ENCODE measurements around the gene RNF175.

DNA sequence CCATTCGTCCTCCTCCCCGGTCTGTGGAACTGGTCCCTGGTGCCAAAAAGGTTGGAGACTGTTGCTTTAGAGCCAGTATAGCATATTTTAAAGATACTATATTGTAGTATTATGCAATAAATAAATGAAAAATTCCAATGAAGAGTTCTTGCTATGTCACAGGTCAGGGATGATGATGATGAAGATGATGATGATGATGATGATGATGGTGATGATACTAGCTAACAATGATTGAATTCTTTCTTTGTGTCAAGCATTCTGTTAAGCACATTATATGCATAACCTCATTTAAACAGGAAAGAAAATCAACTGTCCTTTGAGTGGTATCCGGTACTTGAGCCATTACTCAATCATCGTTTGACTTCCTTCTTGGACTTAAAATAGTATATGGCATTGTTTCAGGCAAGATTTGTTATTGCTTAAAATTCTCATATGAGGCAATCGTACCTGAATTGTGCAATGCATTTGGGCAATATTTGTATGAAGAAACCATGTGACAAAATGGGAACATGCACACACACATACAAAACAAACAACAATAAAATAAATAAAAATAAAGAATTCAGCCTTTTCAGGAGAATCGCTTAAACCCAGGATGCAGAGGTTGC is 98.5 kb downstream of the RNF175 start:
- TF ChIP-seq EZH2 (IDR thresholded peaks at IDR 0.05): no peak
- TF ChIP-seq POLR2AphosphoS5 (IDR thresholded peaks at IDR 0.05; ENCODE audit: borderline replicate concordance, low read depth, low read length): no peak

Measured in SK-N-MC (cell line).